GM13977 (cell line): ENCODE results near the gene FAM3A.

ENCODE experiments used
- DNase-seq: peaks from one replicate; pipeline ENCODE4 v3.0.0; 2012; ENCODE audit warnings: low spot score
- CTCF ChIP-seq: IDR thresholded peaks from 2 replicates; pipeline ENCODE4 v1.5.1; 2012; ENCODE audit warnings: mild to moderate bottlenecking, control low read depth; ENCODE audit not compliant: insufficient read depth; ENCODE audit errors: extremely low read depth, missing control alignments
- in situ Hi-C: fragments of 300-500 bp; cut with MboI; formaldehyde crosslinking; loops from one replicate; pipeline ENCODE4 v1.12.0; 2022; ENCODE audit warnings: low sequenced_read_pairs, low pct_unique_long_range_greater_than_20kb, mixed read lengths, inconsistent platforms; ENCODE audit not compliant: unreplicated experiment

Gene FAM3A

GRCh38 chrX:154516656-154517100 is 646 bp upstream of the FAM3A start:
- in situ Hi-C loops = no loop called here
- TF ChIP-seq CTCF = no peak
- no peak for DNase-seq

- peak; percentile 16 for DNase-seq
- TF ChIP-seq CTCF = no peak
- in situ Hi-C loops = no loop called here
Observed at GRCh38 chrX:154515090-154515965, 704 bp downstream of the FAM3A start.

- DNase-seq = no peak
- in situ Hi-C loops = no loop called here
- TF ChIP-seq CTCF = no peak
Observed at GRCh38 chrX:154513716-154514115, 2.3 kb downstream of the FAM3A start.

- DNase-seq = no peak
- in situ Hi-C loops = no loop called here
- no peak for TF ChIP-seq CTCF
Observed at GRCh38 chrX:154512879-154513553, 3.0 kb downstream of the FAM3A start.

- in situ Hi-C loops = no loop called here
- no peak for DNase-seq
- TF ChIP-seq CTCF = no peak
Observed at GRCh38 chrX:154511761-154512160, 4.3 kb downstream of the FAM3A start.

GRCh38 chrX:154509455-154509854 is 6.6 kb downstream of the FAM3A start:
- TF ChIP-seq CTCF = no peak
- no peak for DNase-seq
- in situ Hi-C loops = no loop called here
